ENCODE data around the gene PADI1.

DNA sequence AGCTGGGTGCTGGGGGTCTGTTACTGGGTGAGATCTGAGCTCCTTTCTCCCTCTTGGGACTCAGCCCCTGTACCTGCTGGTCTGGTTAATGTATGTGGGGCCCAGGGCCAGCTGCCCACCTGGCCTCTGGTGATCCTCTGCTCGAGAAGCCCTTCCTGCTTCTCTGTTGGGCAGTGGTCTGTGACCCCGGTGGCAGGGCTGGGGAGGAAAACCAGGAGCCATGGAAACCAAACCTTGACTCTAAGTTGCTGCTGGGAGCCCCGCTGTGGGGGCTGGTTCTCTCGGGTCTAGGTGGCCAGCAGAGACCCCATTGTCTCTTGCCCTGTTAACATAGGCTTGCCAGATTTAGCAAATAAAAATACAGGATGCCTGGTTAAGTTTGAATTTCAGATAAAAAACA is 1.3 kb downstream of the PADI1 start:
- TF ChIP-seq CTCF (IDR thresholded peaks at IDR 0.05; ENCODE audit: poor library complexity) (no peak), EZH2 (IDR thresholded peaks at IDR 0.05; ENCODE audit: borderline replicate concordance) (no peak), EZH2phosphoT487 (IDR thresholded peaks at IDR 0.05; ENCODE audit: low read depth, severe bottlenecking, unreplicated experiment) (no peak)
